CD4-positive, alpha-beta T cell treated with Interleukin-2 at 100 ng/mL for 4 hours (primary cell): ENCODE measurements around the gene GDAP1L1.
"Not testable (repeated sequence)": the region's sequence is repeated elsewhere in the genome, so short reads cannot be mapped to it uniquely, and the experiment has no call there.

Source experiments
- DNase-seq: peaks from one replicate; pipeline ENCODE4 v3.0.0-alpha.2; 2020; ENCODE audit warnings: low spot score

The GDAP1L1 gene

GRCh38 chr20:44219791-44220190, 27.3 kb upstream of the GDAP1L1 start:
- DNase-seq: no peak

GRCh38 chr20:44221368-44221954, 25.6 kb upstream of the GDAP1L1 start:
- DNase-seq: no peak

GRCh38 chr20:44222027-44222426, 25.1 kb upstream of the GDAP1L1 start:
- no peak for DNase-seq

GRCh38 chr20:44222633-44223368, 24.3 kb upstream of the GDAP1L1 start:
- no peak for DNase-seq

- DNase-seq: no peak
Measured at GRCh38 chr20:44223721-44224120, 23.4 kb upstream of the GDAP1L1 start.

GRCh38 chr20:44224637-44225036, 22.5 kb upstream of the GDAP1L1 start:
- no peak for DNase-seq

- DNase-seq: no peak
Measured at GRCh38 chr20:44228465-44229258, 18.4 kb upstream of the GDAP1L1 start.

GRCh38 chr20:44231193-44231592, 15.9 kb upstream of the GDAP1L1 start:
- no peak for DNase-seq

- DNase-seq: no peak
Measured at GRCh38 chr20:44231713-44232468, 15.2 kb upstream of the GDAP1L1 start.

- DNase-seq: not testable (repeated sequence)
Measured at GRCh38 chr20:44232469-44232856, 14.6 kb upstream of the GDAP1L1 start.

- DNase-seq: no peak
Measured at GRCh38 chr20:44233436-44234016, 13.6 kb upstream of the GDAP1L1 start.

- no peak for DNase-seq
Measured at GRCh38 chr20:44234566-44235317, 12.4 kb upstream of the GDAP1L1 start.

GRCh38 chr20:44235702-44236101, 11.4 kb upstream of the GDAP1L1 start:
- no peak for DNase-seq

- not testable (repeated sequence) for DNase-seq
Measured at GRCh38 chr20:44236840-44237239, 10.3 kb upstream of the GDAP1L1 start.

GRCh38 chr20:44241796-44242195, 5.3 kb upstream of the GDAP1L1 start:
- DNase-seq: no peak

- no peak for DNase-seq
Measured at GRCh38 chr20:44245977-44246376, 1.1 kb upstream of the GDAP1L1 start.

- no peak for DNase-seq
Measured at GRCh38 chr20:44247586-44248409, 690 bp downstream of the GDAP1L1 start.

- no peak for DNase-seq
Measured at GRCh38 chr20:44248410-44248759, 1.3 kb downstream of the GDAP1L1 start.

- no peak for DNase-seq
Measured at GRCh38 chr20:44251284-44251683, 4.2 kb downstream of the GDAP1L1 start.

GRCh38 chr20:44253528-44253927, 6.4 kb downstream of the GDAP1L1 start:
- no peak for DNase-seq
